GM21360 (cell line): Measurements from ENCODE around the gene MNX1.

Experiments
- ATAC-seq: cut with Tn5 transposase; IDR thresholded peaks from one replicate; pipeline ENCODE4 v1.9.1; 2021; ENCODE audit warnings: mild to moderate bottlenecking, moderate library complexity; ENCODE audit not compliant: unreplicated experiment

The MNX1 gene

DNA sequence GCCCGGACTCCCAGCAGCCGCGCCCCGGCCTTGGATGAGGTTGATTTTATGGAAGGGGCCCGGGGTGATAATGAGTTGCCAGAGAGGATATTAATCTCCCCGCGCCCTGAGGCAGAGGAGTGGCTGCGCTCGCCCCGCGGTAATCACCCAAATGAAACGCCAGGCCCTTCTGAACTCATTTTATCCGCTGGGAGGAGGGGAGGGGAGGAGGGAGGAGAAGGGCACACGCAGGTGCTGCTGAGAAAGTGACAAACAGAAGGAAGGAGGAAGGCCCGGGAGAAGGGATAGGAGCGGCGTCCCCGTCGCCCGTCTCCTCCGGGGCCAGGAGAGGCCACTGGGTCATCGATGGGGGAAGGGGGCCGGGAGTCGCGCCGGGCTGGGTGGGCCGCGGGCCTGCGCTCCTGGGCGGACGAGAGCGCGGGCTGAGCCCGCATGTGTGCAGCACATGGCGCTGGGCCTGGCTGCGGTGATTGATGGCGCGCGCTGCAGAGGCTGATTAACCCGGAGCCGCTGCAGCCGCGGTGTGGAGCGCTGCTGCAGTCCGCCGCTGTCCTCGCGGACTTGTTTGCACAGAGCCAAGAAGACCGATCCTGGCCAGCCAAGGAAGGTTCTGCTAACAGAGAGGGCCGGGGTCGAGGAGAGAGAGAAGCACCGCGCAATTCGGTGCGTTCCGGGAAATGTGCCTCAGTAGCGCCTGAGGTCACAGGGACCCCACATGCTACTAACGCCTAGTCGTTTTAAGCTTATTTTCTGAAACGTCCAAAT is 6.5 kb downstream of the MNX1 start:
- ATAC-seq: no peak

DNA sequence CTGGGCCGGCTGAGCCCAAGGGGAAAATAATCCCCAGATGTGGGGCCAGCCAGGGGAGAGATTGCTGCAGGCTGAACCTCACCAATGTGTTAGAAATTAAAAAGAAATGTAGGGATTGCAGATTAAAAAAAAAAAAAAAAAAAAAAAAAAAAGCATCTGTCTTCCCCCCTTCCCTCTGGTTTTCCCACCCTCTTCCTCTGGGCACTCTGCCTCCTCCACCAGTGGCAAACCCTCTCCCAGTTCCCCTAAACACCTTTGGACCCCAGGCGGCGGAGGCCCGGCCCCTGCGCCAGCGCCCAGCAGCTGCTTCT is 7.1 kb downstream of the MNX1 start:
- no peak for ATAC-seq

DNA sequence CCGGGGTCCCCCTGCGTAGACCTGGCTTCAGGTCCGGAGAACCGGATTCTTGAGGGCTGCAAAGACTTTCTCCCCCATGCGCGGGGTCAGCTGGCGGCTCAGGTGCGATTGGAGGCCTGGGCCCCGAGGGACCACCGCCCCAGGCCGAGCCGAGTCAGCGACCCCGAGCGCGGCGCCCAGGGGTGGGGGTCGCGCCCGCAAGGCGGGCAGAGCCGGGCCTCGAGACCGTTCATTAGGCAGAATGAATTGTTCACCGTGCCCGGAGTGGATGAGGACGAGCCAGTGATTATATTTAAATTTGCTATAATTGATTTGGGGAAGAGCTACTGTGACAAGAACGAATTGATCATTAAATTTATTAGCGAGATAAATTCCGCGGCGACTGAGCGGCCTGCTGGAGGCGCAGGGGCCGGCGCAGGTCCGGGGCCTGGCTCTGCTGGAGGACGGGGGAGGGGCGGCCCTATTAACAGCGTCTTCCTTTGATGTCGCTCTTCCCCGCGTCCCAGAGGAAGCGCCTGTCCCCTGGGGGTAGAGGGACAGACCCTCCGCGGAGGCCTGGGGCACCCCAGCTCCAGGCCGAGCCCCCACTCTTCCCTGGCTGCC is 7.5 kb downstream of the MNX1 start:
- ATAC-seq: no peak

DNA sequence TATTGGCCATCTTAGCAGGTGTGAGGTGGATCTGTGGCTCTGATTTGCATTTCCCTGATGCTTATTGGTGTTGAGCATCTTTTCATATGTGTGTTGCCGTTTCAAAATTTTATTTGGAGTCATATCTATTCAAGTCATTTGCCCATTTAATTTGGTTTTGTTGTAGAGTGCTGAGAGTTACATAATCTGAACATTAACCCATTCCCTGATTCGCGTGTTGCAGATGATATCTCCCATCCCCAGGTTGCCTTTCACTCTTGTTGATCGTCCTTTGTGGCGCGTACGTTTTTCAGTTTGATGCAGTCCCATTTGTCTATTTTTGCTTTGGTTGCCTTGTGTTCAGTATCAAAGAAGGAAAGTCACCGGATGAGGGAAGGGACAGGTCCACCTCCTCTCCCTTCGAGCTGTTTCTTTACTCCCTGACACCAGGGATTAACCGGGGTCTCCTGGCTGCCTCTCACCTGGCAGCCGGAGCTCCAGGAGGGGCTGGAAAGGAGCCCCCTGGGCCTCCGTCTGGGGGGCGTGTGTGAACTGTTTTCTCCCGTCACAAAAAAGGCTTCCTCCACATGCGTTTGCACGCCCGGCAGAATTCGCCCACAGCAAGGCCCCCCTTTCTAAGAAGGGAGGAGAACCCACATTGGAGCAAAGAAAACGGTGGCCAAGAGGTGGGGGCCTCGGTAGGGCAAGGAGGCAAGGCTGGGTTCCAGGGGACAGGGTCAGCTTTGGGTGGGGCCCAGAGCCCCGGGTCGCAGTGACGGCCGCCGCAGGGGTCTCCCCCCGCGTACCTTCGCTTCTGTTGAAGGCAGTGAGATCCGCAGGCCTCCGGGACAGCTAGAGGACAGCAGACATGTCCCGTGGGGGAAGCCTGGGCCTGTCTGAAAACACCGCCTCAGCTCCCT is 8.3 kb downstream of the MNX1 start:
- ATAC-seq: no peak

DNA sequence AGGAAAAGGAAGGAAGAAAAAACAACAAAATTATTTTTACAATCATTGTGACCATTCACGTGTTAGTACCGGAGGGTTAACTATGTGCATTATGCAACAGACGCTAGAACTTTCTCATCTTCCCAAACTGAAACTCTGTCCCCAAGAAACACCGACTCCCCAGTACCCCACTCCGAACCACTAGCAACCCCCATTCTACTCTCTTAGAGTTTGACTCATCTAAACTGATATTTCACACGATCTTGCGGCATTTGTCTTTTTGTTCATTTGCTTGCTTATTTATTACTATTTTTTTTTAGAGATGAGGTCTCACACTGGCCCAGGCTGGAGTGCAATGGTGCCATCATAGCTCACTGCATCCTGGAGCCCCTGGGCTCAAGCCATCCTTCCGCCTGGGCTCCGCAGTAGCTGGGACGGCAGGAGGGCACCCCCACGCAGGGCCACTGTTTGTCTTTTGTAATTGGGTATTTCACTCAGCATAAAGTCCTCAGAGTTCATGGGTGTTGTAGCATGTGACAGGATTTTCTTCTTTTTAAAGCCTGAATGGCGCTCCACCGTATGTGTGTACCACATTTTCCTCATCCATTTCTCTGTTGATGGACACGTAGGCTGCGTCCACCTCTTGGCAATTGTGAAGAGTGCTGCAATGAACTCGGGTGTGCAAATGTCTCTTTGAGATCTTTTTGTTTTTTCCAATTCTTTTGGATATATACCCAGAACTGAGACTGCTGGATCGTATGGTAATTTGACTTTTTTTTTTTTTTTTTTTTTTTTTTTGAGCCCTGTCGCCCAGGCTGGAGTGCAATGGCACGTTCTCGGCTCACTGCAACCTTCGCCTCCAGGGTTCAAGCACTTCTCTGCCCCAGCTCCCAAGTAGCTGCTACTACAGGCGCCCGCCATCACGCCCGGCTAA is 9.5 kb downstream of the MNX1 start:
- no peak for ATAC-seq

DNA sequence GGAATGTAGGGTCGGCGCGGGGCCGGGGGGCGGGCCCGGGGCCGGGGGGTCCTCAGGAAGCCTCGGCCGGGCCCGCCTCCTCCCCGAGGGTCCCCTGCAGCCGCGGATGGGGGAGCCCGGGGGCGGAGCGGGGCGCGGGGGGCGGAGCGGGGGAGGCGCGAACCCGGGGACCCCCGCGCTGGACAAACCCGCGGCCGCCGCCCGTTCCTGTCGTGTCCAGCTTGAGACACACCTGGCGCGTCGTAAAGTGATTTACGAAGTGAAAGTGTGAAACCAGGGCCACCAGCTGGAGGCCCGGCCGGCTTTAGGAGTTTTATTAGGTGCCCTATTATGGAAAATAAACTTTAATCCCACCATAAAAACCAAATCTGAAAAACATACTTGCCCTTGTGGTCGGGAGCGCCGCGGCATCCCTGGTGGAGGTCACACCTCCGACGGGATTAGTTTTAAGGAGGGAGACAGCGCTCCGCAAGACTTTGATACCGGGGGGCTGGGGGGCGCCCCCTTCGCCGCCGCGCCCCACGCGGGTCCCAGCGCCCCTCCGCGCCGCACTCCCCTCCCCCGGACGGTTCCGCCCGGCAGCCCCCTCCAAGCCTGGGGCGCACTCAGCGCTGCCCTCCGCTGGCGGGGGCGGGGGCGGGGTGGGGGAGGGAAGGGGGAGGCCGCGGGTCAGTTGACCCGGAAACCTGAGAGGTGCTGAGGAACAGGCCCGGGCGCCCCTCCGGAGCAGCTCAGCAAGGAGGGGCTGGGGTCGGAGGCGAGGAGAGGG is 10.3 kb downstream of the MNX1 start:
- no peak for ATAC-seq

DNA sequence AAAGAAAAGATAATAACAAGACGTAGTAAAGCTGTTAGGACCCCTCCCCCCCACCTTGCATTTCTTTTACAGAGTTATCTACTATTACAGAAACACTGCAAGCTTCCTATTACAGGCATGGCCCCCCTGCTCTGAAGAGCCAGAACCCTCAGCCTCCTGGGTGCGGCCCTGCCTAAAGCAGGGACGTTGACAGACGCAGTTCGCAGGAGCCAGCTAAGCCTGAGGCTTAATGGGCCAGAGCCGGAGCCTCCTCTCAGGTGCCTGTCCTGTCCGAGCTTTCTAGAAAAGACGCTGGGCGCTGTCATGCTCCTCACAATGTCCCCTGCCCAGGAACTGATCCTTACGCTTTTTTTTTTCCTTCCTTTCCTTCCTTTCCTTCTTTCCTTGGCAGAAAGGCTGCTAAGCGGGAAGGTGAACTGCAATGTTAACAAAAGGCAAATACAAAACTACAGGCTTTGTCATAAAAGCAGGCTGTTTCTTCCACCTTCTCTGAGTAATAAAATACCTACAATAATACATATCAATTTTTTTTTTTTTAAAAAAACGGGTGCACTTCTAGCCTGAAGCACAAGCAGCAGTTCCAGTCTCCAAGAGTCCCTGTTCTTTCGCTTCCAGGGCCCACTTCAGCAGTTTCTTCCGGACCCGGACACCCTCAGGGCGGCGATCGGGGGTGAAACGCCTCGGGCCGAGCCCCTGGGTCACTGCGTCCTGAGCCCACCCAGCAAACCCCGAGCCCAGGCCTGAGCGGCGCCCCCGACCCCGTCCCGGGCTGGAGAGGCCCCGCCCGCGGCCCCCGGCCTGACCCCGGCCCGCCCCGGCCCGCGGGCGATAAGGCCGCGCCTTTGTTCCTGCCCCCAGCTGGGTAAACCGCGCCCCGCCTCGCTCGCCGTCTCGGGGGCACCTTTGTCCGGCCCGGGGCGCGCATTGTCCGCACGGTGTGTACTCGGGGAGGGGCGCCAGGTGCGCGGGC is 11.2 kb downstream of the MNX1 start:
- no peak for ATAC-seq

DNA sequence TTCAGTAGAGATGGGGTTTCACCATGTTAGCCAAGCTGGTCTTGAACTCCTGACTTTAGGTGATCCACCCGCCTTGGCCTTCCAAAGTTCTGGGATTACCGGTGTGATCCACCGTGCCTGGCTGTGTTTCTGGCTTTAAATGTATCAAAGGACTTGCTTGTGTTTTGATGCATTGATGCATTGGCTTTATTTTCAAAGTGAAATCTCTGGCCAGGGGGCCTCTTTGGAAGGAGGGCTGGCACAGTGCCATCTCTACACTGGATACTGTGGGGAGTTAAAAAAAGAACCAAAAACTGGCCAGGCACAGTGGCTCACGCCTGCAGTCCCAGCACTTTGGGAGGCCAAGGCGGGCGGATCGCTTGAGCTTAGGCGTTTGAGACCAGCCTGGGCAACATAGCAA is 16.0 kb downstream of the MNX1 start:
- no peak for ATAC-seq

DNA sequence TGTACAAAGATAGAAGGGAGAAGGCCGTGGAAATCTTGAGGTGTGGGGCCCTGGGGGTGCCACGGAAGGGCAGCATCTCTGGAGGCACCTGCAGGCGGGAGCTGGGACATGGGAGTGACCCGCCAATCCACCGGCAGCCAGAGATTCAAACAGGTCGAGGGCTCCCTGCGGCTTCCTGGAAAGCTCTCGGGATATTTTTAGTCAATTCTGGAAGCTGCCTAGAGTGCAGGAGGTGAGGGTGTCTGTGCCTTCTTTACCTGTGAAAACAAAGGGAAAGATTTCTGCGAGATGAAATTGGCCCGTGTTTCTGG is 16.6 kb downstream of the MNX1 start:
- ATAC-seq: no peak

DNA sequence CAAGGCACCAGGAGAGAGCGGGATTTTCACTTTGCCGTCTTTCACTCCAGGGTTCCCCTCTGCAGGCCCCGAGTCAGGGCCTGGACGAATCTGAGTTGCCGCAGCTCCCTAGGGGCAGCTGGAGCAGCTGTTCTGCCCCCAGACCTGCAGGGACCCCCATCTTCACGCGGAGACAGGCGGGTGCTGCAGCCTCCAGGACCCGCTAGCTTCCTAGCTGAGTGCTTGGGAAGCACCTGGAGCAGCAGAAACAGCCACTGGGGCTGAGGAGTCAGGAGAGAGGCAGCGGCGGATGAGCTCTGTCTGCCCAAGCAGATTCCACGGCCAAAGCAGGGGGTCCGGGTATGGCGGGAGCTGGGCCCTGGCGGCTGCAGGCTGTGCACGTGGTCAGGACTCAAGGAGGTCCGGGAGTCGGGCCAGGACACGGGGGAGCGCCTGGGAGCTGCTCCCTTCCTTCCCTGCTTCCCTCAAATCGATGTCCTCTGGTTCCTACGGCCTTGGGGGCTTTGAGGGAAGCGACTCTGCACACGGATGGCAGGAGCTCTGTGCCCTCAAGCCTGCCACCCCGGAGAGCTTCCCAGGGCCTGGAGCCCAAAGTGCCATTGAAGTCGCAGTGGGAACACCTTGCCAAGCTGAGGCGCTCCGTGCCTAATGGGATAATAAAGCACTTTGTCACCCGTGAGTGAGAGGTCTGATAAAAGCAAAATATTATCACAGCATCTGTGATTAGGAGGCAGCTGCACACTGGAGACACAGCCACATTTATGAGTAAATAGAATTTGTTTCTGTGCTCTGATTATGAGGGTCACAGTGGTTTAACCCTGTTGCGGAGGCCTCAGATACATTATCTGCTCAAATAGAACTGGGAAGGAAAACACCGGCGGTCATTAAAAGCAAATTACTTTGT is 17.2 kb downstream of the MNX1 start:
- no peak for ATAC-seq

DNA sequence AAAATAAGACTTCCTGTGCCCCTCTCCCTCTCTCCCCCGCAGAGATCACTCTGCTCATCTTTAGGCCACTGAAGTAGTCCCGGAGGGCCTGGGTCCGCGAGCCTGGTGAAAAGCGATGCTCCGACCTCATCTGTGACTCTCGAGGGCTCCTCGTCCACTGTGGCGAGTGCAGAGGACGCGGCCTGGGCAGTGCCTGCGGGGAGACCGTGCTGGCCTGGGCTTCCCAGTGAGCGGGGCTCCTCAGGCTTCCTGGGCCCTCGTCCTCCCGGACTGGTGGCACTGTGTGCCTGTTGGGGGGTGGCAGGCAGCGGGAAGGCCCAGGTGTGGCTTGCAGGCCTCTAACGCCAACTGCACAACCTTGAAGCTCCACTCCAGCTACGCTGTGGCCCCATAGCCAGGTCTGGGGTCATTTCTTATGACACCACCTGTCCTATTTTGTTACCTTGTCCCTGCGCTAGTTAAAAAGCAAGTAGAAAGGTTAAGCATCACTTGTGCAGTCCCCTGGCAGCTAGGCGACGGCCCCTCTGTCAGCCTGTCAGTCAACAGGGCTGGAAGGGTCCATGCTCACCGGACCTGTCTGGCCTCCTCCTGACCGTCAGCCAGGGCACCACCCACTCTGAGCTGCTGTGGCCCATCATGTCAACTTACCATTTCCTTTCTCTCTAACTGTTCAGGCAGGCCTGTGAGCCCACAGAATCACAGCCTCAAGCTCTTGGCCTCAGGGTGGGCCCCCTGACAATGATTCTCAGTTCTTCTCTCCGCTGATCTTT is 20.5 kb downstream of the MNX1 start:
- no peak for ATAC-seq

DNA sequence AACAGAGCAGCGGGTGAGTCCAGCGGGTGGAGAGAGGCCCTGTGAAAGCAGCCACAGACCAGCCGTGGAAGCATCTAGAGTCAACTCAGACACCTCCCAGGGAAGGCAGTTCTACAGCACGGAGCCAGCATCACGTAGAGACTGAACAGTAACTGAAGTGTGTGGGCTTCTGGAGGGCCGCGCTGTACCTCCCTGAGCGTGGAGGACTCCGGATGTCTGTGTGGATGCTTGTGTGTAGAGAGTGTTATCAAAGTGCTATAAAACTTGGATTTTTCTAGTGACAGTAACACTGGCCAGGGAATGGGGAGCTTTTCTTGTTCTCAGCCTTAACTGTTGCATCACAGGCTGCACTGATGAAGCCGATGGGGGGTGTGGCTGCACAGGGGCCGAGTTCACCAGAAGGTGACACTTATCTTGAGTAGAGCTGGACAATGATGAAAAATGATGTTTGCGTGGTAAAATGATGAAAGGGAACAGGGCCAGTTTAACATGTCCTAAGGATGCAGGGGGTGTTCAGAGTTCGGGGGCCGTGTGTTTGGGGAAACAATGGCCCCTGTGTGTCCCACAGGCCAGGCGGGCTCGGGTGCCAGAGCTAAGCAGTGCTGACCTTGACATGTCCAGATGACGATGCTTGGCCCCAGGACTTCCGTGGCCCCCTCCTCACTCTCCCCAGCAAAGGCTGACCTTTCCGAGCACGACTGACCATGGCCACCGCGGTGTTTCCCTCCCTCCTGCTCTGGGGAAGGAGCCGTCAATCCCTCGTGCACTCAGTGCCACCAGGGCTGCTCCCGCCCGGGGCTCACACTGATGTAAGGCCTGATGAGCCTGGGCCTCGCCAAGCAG is 21.9 kb downstream of the MNX1 start:
- no peak for ATAC-seq

DNA sequence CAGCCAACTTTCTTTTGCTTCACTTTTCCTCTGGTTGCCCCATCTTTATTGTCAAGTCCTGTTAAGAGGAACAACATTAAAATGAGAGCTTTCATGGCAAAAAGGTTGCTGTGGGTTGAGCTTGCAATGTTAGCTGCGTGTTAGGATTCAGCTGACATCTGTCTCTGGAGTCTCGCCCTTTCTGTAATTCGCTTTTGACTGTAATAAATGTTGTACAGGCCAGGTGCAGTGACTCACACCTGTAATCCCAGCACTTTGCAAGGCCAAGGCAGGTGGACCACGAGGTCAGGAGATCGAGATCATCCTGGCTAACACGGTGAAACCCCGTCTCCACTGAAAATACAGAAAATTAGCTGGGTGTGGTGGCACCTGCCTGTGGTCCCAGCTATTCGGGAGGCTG is 24.1 kb downstream of the MNX1 start:
- ATAC-seq: no peak

DNA sequence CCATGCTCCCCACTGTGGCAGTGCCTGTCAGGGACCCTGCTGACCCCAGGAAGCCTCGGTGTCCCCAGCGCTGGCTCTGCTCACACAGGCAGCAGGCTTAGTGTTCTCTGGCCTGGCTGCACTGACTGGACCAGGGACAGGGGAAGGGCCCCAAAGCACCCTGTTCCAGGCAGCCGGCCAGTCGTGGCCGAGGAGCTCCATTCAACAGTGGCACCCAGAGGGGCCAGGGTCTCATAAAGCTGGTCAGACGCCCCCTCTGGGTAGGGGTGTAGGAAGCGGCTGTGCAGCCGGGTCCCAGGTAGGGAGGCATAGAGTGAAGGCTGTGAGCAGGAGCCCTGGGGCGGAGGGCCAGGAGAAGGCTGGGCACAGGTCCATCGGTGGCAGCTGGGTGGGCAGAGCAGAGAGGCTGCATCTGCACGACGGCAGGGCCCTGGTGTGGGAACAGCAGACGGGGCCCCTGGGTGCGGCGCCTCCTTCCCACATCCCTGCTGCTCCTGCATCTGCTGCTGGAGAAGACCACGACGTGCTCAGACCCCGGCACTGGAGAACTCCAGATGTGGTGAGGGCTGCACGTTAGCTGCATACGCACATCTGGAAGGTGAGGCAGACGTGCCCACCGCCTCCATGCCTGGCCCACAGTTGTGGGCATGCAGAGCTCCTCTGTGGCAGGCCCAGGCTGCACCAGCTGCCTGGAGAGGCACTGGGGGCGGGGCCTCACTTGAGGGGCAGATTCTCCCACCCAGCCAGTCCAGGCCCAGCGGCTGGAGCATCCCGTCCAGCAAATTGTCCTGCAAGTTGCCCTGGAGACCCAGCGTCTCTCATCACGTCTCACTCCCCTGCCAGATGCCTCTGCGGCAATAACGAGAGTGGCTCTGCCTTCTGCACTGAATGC is 25.1 kb downstream of the MNX1 start:
- no peak for ATAC-seq

DNA sequence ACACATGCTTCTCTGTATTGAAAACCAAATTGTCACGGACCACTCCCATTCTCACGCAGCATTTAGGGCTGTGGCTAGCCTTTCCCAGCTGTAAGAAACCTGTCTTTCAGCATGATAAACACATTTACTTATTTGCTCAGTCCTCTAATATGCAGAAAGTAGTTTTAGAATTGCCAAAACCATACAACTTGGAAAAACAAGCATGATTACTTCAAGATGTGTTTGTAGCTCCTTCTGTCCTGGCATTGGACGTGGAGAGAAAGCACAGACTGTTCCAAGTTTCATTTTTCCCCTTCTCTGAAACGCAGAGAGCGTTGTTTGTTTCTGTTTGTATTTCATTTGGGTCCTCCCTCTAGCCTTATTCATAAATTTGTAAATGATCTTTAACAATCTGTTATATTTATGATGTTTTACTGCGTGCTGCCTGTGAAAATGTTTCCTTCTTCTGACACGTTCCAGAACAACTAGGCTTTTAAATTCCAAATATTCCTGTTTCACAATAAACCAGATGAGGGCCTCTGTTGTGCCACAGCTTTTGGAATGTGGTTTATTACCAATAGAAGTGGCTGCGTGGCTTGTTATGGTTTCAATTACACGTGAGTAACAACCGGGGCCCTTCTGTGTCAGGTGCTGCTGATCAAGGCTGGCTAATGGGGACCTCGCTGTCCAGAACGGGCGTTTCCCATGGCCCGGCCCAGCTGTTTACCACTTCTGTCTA is 26.1 kb downstream of the MNX1 start:
- no peak for ATAC-seq
